HG03025 (cell line): ENCODE data around the gene YIPF3.
"Not testable (repeated sequence)": the region's sequence is repeated elsewhere in the genome, so short reads cannot be mapped to it uniquely, and the experiment has no call there.

Source experiments
- ATAC-seq: cut with Tn5 transposase; IDR thresholded peaks from one replicate; pipeline ENCODE4 v1.9.1; 2021; ENCODE audit warnings: mild to moderate bottlenecking, moderate library complexity; ENCODE audit not compliant: unreplicated experiment, low FRiP score

Gene YIPF3

GRCh38 chr6:43467265-43467664, 49.5 kb downstream of the YIPF3 start:
- not testable (repeated sequence) for ATAC-seq

GRCh38 chr6:43465948-43466347, 50.8 kb downstream of the YIPF3 start:
- no peak for ATAC-seq

GRCh38 chr6:43464337-43464736, 52.4 kb downstream of the YIPF3 start:
- ATAC-seq: no peak

- no peak for ATAC-seq
Measured at GRCh38 chr6:43461936-43462335, 54.8 kb downstream of the YIPF3 start.
